Activated CD8-positive, alpha-beta memory T cell treated with anti-CD3 and anti-CD28 coated beads for 24 hours (primary cell): ENCODE data around the gene LRIT2.

Experiments used
- DNase-seq: peaks from one replicate; pipeline ENCODE4 v3.0.0-alpha.2; 2020

The LRIT2 gene

DNA sequence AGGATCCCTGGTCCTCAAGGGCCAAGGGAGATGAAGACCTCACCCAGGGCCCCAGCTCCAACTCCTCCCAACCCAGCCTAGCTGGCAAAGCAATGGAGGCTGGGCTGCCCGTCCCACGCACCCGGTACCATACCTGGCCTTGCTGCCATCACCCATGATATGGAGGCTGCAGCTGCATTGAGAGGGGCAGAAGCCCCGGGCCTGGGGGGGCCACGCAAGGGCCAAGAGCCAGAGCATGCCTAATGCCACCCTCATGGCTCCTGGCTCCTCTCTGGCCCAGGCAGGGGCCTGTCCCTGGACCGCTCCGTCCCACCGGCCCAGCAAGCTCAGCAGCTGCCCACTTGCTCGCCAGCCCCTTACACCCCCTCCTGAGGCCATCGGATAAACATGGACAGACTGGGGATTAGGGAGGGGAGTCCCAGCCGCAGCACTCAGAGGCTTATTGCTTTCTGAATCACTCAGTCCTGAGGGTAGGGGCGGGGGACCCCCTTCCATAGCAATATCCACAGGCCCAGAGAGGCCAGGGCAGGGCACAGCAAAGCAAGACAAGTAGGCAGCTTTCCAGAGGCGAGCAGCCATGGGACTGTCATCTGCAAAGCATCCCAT lies 15.9 kb upstream of the LRIT2 start, which contains the start of gene LRIT1:
Gene LRIT1 (minus strand): TSS at position 362 of the 606 bp plus-strand sequence. CDS start 107 bp downstream, at position 255.
- DNase-seq = peak; percentile 24

DNA sequence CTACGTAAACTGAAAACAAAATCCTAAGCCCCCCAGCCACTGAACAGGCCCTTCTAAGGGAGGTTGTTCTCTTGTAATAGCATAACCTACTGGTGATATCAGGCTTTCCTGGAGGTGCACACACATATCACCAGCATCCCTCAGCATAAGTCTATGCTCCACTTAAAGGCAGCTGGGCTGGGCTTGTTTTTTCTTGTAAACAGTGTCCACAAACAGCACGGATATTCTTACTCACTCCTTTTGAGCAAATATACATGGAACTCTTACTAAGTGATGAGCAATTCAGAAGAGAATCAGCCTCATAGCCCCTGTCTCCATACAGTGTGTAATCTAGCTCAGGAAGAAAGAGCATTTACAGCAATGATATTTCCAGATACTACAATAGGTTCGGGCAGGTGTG lies 13.6 kb upstream of the LRIT2 start:
- DNase-seq = no peak

DNA sequence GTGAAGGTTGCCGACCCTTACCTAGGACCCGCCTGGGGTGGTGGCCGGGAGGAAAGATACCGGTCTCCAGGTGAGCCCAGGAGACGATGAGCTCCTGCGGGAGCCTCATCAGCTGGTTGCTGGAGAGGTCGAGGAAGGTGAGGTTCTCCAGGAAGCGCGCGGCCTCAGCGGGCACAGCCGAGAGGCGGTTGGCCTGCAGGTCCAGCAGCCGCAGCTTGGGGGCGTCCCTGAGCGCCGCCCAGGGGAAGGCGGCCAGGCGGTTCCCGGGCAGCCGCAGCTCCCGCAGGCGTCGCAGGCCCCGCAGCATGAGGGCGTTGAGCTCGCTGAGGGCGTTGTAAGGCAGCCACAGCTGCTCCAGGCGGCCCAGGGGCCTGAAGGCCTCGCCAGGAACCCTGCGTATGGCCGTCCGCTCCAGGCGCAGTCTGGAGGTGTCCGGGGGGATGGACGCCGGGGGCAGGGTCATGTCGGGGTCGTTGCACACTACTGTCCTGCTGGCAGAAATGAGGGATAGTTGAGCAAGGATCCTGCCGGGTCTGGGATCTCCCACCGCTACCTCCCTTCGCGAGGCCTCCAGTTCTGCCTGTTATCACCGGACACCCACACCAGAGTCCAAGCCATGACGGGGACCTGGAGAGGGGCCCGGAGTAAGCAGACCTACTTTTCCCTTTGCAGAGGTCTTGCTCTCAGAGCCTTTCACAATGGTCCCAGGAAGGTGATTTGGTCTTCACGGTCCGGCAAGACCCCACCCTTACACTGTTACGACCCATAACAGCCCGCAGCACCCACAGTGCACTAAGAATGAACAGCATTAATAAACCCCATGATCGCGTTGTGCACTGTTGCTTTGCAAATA lies 12.1 kb upstream of the LRIT2 start:
- no peak for DNase-seq

DNA sequence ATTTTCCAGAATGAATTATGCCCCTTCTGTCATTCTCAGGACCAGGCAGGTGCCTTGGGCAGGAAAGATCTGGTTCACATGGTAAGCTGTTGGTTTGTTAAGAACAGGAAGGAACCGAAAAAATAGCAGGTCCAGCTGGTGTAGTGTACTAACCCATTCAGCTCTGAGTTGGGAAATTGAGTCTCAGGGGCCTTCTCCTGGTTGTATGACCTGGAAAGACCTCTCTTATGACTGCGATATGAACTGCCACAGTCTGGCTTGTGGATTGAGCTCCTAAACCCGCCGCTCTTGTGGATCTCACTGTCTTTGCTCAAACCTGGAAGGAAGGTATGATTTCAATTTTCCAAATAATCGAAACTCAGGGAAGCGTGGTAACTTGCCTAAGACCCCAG lies 11.5 kb upstream of the LRIT2 start:
- no peak for DNase-seq

DNA sequence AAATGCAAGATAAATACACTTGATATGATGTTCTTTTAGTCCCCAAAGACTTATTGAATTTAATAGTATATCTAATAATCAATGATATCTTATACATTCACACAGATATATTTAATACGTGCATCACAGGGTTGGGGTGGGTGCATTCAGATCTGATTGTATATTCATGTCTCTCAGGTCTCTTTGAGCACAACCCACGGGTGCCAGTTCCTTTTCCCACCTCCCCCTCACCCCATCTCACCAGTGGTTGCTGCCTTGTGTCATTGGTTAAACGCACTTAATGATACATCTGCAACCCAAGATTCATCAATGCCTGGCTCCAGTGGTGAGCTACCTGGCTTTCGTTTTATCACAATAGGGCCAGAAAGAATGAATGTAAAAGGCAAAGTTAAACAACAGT lies 9.8 kb upstream of the LRIT2 start:
- DNase-seq = no peak

DNA sequence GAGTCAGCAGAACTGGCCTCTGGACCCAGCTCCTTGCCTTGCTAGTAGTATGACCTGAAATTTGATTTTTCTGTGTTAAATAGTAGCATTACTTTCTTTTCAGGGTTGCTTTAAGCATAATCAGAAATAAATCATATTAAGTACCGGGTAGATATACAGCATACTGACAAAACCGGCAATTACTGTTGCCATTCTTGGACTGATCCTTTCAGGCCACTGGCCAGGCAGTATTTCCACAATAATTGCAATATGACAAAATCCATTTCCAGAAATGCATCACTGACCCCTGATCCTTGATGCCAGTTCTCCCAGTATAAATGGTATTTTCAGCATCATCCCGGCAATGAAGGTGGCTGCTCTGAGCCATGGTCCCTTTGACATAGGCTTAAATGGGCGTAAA lies 9.1 kb upstream of the LRIT2 start:
- DNase-seq = no peak

DNA sequence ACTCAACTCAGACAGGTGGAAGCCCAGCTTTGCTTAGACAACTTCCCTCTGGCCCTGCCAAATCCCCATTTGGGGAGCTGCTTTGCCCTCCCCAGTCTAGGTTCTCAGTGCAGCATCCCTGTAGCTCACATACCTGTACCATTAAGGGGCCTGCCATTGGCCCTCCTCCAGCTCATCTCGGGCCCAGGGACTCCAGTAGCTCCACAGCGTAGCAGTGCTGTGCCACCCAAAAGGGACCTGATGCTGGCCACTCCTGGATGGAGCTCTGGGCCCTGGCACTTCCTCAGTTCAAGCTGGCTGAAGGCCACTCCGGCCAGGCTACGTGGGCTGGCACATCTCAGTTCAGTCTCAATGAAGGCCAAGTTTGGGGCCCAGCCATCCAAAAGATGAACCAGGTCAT lies 8.6 kb upstream of the LRIT2 start:
- DNase-seq = no peak

DNA sequence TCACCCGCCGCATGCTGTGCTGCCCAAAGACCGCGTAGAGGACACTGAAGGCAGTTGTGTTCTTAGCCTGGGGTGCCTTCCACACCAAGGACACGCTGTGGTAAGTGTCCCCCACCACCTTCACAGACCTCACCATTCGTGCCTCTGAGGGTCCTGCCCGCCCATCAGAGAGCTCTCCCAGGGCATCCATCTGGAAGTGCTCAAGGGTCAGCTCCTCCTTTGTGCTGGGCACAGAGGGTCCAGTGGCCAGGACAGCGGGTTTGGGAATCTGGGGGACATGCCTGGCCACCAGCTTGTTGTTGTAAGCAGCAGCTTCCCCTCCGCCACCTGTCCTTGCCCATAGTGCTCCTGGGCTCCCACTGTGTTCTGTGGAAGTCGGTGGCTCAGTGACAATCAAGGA lies 7.0 kb upstream of the LRIT2 start:
- no peak for DNase-seq

DNA sequence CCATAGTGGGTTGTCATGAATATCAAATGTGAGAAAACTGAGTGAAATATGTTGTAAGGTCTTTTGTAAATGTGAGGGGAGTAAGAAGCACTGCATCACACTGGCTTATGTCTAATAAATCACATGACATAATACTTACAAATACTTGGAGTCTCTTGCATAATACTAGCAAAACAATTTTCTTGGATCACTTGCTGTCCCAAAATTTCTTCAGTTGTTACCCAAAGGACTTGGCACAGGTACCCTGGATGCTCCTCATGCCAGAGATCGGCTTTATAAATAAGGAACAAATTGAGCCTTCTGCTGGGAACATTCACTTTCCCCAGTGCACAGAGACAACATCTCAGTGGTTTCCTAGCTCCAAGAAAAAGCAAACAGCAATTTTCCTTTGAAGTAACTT lies 5.0 kb upstream of the LRIT2 start:
- no peak for DNase-seq

DNA sequence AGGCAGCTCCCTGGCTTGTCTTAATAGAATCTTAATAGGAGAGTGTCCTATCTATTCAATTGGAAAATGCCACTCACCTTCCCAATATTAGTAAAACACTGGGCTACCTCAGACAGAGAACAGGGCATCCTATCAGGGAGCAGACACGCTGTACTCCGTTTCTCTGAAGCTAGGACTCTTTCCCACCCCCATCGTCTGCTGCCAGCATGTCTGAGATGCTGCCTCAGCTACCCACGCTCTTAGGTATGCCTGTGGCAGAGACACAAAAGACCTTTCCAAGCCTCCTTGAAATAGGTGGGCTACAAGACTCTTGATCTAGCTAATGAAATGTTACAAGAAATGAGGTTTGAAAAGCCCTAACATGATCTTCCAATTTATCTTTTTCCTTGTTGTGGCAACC lies 2.5 kb upstream of the LRIT2 start:
- DNase-seq = no peak

DNA sequence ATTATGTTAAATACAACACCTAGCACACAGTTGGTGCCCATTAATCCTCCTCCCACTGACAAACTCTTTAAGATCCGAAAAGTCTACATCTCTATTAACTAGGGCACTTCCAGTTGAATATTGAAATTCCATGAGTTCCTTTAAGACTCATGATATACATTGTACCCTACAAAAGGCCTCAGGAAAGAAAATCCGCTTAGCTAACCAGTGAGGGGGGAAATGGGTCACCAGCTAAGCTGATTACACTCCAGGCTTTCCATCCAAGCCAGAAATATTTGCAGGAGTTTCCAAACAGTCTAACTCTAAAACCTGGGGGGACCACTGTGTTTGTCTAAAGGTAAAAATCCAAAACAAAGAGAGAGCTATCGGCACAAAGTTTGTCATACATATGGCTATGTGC lies 1.3 kb upstream of the LRIT2 start:
- no peak for DNase-seq

DNA sequence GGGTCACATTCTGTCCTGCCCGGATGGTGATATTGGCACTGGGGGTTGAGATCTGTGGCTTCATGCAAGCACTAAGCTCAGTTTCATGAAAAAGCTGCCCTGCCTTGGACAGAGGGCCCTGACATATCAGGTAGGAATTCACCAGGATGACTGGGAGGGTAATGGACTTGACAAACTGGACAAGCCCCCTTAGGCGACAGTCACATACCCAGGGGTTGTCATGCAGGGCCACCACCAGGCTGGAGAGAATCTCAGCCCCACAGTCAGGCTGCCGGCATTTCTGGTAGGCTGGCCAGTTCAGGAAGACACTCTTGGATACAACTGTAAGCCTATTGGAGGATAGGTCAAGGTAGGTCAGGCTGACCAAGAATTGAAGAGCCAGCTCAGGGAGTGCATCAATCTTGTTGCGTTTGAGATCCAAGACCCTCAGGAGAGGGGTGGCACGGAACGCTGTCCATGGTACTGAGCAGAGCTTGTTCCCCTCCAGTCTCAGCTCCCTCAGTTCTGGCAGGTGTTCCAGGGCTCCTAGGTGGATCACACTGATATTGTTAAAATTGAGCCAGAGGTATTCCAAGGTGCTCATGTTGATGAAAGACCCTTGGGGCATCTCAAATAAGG lies 824 bp downstream of the LRIT2 start:
- DNase-seq = no peak

DNA sequence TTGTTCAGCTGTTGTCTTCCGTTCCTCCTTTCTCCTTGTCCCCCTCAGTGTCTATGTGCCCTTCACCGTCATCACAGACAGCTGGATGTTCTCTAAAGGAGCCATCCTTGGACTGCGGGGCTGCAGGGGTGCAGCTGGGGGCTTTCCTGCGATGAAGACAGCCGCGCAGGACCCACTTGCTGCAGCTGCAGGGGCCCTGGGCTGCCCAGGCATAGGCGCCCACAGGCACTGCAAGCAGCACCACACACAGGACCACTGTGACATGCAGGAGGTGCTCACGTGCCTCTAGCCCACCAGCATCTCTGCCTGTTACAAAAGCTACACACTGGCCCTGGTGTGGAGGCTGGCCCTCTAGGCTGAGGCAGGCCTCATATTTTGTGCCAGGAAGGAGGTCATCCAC lies 3.4 kb downstream of the LRIT2 start:
- DNase-seq = no peak

DNA sequence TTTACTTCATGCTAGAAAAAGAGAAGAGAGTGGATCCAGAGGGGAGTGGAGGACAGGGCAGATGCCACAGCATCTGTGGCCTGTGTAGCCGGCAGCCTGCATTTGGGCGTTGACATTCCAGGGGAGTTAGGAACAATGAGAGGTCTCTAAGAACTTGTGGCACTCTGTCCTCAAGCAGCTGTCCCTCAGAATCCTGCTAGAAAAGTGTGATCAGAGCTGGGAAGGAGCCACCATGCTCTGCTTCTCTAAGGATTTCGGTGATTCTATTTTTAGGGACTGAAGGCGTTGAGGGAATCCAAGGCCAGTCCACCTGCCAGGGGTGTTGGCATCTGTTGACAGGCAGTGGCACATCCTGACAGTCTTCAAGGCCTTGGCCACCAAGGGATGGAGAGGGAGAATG lies 7.6 kb downstream of the LRIT2 start:
- DNase-seq = peak; percentile 11

DNA sequence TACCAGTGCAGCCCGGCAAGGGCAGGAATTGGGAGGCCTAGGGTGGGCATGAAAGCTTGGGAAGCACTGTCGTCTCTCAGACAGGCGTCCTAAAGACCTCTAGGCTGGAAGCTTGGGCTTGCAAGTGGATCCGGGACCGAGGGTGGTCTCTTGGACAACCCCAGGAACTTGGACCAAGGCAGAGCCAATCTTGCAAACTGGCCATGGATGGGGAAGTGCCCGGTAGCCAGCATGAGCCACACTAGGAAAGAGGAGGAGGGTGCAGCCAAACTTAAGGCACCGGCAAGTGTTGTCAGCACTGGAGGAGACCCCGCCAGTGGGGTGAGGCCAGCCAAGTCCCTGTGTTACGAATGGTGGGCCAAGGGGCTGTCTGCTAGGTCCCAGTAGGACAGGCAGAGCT lies 8.5 kb downstream of the LRIT2 start:
- DNase-seq = peak; percentile 35

DNA sequence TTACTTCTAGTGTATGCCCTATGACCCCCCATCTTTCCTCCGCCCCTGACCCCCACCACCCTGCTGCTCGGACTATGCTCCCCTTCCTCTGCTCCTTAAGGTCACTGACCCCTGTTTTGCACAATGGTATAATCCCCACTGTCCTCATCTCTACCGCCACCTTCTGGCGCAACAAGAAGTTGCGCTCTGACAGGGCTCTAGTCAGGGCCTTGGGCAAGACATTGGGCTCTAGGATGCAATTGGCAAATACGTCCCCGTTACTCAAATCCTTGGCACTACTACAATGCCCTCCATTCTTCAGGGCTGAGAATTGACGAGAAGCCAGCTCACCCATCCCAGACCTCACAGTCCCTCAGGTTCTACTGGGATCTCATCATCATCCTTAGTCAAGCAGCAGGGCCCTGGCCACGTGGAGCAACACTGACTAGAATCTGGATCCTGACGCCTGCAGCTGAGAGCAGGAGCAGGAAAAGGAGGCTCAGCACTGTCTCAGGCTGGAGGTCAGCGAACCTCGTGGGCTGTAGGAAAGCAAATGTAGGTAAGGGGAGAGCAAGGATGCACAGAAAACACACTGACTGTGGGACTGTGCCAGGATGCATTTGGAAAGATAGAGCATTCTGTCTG lies 10.6 kb downstream of the LRIT2 start:
- DNase-seq = peak; percentile 73

DNA sequence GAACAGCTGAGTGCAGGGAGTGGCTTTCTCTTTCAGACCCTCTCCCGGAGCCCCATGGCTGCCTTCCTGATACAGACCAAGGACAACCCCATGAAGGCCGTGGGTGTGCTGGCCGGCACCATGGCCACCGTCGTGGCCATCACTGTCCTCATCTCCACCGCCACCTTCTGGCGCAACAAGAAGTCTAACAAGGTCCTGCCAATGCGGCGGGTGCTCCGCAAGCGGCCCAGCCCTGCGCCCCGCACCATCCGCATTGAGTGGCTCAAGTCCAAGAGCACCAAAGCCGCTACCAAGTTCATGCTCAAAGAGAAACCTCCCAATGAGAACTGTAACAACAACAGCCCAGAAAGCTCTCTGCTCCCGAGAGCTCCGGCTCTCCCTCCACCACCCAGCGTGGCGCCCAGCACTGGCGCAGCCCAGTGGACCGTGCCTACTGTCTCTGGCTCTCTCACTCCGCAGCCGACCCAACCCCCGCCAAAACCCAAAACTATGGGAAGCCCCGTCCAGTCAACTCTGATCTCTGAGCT lies 11.2 kb downstream of the LRIT2 start:
- peak; percentile 48 for DNase-seq

DNA sequence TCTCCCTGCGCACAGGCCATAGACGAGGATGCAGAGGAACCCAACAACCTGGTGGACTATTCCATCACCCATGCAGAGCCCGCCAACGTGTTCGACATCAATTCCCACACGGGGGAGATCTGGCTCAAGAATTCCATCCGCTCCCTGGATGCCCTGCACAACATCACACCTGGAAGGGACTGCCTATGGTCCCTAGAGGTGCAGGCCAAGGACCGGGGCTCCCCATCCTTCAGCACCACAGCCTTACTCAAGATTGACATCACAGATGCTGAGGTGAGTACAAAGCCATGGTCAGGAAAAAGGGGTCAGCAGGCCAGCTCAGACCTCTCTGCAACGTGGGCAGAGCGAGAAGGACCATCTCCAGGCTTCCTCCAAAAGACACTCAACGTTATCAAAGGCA lies 12.3 kb downstream of the LRIT2 start:
- DNase-seq = peak; percentile 32

DNA sequence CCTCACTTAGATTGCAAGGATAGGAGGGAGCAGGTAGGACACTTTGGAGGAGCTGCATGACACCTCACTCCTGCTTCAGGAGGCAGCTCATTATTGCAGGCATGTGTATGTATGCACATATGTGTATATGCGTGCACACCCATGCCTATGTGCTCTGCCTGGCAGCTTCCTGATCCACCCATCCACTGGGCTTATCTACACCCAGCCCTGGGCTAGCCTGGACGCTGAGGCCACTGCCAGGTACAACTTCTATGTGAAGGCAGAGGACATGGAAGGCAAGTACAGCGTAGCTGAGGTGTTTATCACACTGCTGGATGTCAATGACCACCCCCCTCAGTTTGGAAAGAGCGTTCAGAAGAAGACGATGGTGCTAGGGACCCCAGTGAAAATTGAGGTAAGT lies 13.3 kb downstream of the LRIT2 start:
- DNase-seq = no peak

DNA sequence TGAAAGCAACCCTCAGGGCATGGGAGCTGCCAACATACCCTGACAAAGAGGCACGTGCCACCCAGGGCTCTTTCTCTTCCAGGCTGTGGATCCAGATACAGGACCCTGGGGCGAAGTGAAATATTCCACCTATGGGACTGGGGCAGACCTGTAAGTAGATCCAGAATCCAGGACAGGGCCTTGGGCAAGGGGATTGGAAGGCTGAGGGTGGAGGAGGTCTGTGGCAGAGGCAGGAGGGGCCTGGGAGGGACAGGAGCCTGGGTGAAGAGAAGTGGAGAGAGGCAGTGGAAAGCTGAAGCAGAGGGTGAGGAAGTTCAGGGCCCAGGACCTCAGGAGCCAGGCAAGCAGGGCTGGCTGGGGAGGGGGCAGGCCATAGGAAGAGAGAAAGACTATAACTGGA lies 13.8 kb downstream of the LRIT2 start:
- peak; percentile 28 for DNase-seq

DNA sequence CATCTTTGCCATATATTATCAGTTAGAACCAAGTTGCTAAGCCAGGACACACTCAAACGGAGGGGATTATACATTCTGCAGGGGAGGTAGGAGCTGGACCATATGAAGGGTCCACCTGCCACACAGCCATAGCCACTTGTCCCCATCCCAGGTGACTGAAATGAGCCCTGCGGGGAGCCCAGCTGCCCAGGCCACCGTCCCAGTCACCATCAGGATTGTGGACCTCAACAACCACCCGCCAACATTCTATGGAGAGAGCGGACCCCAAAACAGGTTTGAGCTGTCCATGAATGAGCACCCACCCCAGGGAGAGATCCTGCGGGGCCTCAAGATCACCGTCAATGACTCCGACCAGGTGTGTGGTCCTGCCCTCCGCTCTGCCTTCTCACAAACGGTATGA lies 17.3 kb downstream of the LRIT2 start:
- peak; percentile 33 for DNase-seq

DNA sequence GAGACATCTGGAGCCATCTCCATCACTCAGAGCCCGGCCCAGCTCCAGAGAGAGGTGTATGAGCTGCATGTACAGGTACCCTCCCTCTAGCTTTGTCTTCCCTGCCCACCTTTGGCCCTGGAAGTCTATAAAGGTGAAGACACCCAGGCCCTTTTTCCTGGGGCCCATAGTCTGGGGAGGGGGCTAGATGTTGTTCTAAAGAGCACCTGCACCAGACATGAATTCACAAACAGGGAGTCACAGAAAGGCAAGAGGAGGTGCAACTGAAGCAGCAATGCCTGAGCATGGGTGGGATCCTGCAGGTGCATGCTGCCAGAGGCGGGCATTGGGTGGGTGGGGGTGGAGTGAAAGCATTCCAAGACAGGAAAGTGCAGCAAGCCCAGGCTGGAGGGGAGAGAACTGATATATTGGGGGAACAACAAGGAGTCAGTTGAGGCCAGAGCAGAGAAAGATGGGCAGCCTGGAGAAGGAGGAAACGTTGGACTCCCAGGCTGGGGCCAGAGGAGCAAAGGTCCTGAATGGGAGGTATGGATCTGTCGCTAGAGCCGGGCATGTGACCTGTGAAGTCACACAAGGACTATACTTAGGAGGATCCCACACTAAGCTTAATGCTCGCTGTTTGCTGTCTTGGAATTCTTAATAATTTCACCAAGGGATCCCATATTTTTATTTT lies 19.4 kb downstream of the LRIT2 start:
- DNase-seq = no peak
